Peyer's patch (tissue), 4 donors: ENCODE results near the gene AADAT.

ENCODE experiments used
- CTCF ChIP-seq, 6 experiments: fragments of 450-650 bp in 4 of 6; fragments of 200-600 bp in 2 of 6; sonication (generic) in 1 of 6; IDR thresholded peaks; one replicate each; pipeline ENCODE4 v1.5.1; 2017 to 2019; ENCODE audit warnings: antibody characterized with exemption in 6 of 6, mild to moderate bottlenecking in 3 of 6, moderate library complexity in 1 of 6
- POLR2A ChIP-seq, 2 donors: fragments of 450-650 bp; IDR thresholded peaks; one replicate each; pipeline ENCODE4 v1.5.1; 2017; ENCODE audit warnings: antibody characterized with exemption in 2 of 2, mild to moderate bottlenecking in 2 of 2, moderate library complexity in 2 of 2

GRCh38 chr4:170137466-170137865, 47.7 kb upstream of the AADAT start:
- TF ChIP-seq CTCF (IDR thresholded peaks at IDR 0.05), result no peak
- no peak for TF ChIP-seq POLR2A (IDR thresholded peaks at IDR 0.05)
